ENCODE results near the gene FHIT. TPM values are rescaled to one million over a fixed set of nuclear protein-coding genes. Genes with fewer than 3 reads are reported as not detected.

The FHIT gene
- polyA plus RNA-seq, 1 donor from 2014 or later: 17.3 TPM

GRCh38 chr3:59832241-59832640, 1419.0 kb downstream of the FHIT start:
- H3K4me1 Mint-ChIP-seq: no peaks in the 10 kb centered on the region
- H3K27ac Mint-ChIP-seq: no peak overlapping the region
- H3K4me3 Mint-ChIP-seq: no peak overlapping the region
- peaks cover 1% of the 10 kb centered on the region for H3K27me3 Mint-ChIP-seq
- peaks cover 3 to 8% (median 4%) of the 10 kb centered on the region in 3 donors for H3K9me3 Mint-ChIP-seq
- H3K36me3 Mint-ChIP-seq: peaks cover 7% of the 10 kb centered on the region

- H3K4me3 Mint-ChIP-seq: no peak overlapping the region
- peaks cover 7% of the 10 kb centered on the region for H3K36me3 Mint-ChIP-seq
- H3K27ac Mint-ChIP-seq: no peak overlapping the region
Observed at GRCh38 chr3:59831394-59831793, 1419.9 kb downstream of the FHIT start.

DNA sequence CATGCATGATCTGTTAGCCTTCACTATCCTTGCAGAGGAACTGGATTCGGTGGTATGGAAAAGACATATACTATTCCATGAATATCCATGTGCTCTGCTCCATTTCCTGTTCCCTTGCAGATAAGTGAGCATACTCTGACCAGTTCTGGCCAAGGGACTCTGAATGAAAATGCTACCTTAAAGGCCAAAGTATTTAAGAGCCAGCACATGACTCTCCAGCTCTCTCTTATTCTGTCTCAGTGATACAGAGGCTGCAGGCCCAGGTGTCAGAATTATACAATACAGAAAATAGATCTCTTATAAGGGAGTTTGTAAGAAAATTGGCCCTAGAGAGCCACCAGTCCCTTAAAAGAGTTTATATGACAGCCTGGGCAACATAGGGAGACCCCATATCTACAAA, 1421.7 kb downstream of the FHIT start:
- H3K4me3 Mint-ChIP-seq: no peak overlapping the region
- no peaks in the 10 kb centered on the region for H3K4me1 Mint-ChIP-seq
- peaks cover 1% of the 10 kb centered on the region for H3K27me3 Mint-ChIP-seq

More at GRCh38 chr3:59831394-59831793, 1419.9 kb downstream of the FHIT start:
- Mint-ChIP-seq H3K4me1 (no peaks in the 10 kb centered on the region), H3K27me3 (peaks cover 1% of the 10 kb centered on the region), H3K9me3 (peaks cover 3 to 8% (median 4%) of the 10 kb centered on the region in 3 donors)

DNA sequence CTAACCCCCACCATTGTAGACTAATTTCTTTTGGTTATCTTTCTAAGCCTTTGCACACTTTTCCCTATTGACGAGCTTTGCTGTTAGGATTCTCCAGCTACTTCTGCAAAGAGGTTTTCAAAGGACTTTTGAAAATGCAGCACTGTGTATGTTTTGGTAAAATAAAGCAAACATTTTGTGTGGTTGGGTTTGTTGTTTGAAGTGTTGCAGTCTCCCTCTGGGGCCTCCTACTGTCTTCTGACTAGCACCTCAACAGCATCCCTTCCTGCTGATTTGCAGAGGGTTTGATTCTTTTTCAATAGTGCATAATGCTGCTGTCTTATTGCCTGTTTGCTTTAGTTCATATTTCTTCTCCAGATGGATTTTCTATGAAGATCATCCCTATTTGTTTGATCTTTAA, 1426.4 kb downstream of the FHIT start:
- no peaks in the 10 kb centered on the region for H3K27me3 Mint-ChIP-seq
- no peak overlapping the region for H3K4me3 Mint-ChIP-seq
- H3K4me1 Mint-ChIP-seq: no peaks in the 10 kb centered on the region
- no peak overlapping the region for H3K27ac Mint-ChIP-seq
- peaks cover 2% of the 10 kb centered on the region for H3K36me3 Mint-ChIP-seq
- H3K9me3 Mint-ChIP-seq: peaks cover 0 to 4% (median 0%) of the 10 kb centered on the region in 3 donors

More for the DNA sequence above, 1421.7 kb downstream of the FHIT start:
- no peak overlapping the region for H3K27ac Mint-ChIP-seq
- H3K36me3 Mint-ChIP-seq: peaks cover 7% of the 10 kb centered on the region
- peaks cover 2 to 8% (median 3%) of the 10 kb centered on the region in 3 donors for H3K9me3 Mint-ChIP-seq

GRCh38 chr3:59821274-59821673, 1430.0 kb downstream of the FHIT start:
- Mint-ChIP-seq H3K9me3 (peaks cover 0 to 4% (median 0%) of the 10 kb centered on the region in 3 donors), H3K36me3 (no peaks in the 10 kb centered on the region), H3K4me3 (no peak overlapping the region), H3K4me1 (no peaks in the 10 kb centered on the region), H3K27ac (no peak overlapping the region), H3K27me3 (no peaks in the 10 kb centered on the region)

- Mint-ChIP-seq H3K4me1 (no peaks in the 10 kb centered on the region), H3K36me3 (no peaks in the 10 kb centered on the region), H3K9me3 (peaks cover 0 to 4% (median 0%) of the 10 kb centered on the region in 3 donors), H3K27ac (no peak overlapping the region), H3K4me3 (no peak overlapping the region), H3K27me3 (no peaks in the 10 kb centered on the region)
Observed at GRCh38 chr3:59820352-59820934, 1430.8 kb downstream of the FHIT start.

GRCh38 chr3:59818919-59819300, 1432.3 kb downstream of the FHIT start:
- no peak overlapping the region for H3K27ac Mint-ChIP-seq
- no peaks in the 10 kb centered on the region for H3K36me3 Mint-ChIP-seq
- H3K9me3 Mint-ChIP-seq: peaks cover 0 to 4% (median 0%) of the 10 kb centered on the region in 3 donors
- H3K4me1 Mint-ChIP-seq: no peaks in the 10 kb centered on the region
- H3K4me3 Mint-ChIP-seq: no peak overlapping the region
- H3K27me3 Mint-ChIP-seq: no peaks in the 10 kb centered on the region

- Mint-ChIP-seq H3K4me3 (no peak overlapping the region), H3K27me3 (no peaks in the 10 kb centered on the region), H3K4me1 (no peaks in the 10 kb centered on the region), H3K36me3 (no peaks in the 10 kb centered on the region), H3K9me3 (peaks cover 0 to 4% (median 0%) of the 10 kb centered on the region in 3 donors), H3K27ac (no peak overlapping the region)
Observed at GRCh38 chr3:59818033-59818918, 1433.0 kb downstream of the FHIT start.

- Mint-ChIP-seq H3K27me3 (no peaks in the 10 kb centered on the region), H3K36me3 (no peaks in the 10 kb centered on the region), H3K4me1 (no peaks in the 10 kb centered on the region), H3K4me3 (no peak overlapping the region), H3K27ac (no peak overlapping the region), H3K9me3 (peaks cover 0 to 3% (median 0%) of the 10 kb centered on the region in 3 donors)
Observed at GRCh38 chr3:59817511-59817910, 1433.7 kb downstream of the FHIT start.

GRCh38 chr3:59816312-59816711, 1434.9 kb downstream of the FHIT start:
- Mint-ChIP-seq H3K27me3 (no peaks in the 10 kb centered on the region), H3K9me3 (no peaks in the 10 kb centered on the region), H3K27ac (no peak overlapping the region), H3K4me1 (peaks cover 0 to 5% (median 4%) of the 10 kb centered on the region in 3 donors), H3K36me3 (no peaks in the 10 kb centered on the region), H3K4me3 (no peak overlapping the region)

DNA sequence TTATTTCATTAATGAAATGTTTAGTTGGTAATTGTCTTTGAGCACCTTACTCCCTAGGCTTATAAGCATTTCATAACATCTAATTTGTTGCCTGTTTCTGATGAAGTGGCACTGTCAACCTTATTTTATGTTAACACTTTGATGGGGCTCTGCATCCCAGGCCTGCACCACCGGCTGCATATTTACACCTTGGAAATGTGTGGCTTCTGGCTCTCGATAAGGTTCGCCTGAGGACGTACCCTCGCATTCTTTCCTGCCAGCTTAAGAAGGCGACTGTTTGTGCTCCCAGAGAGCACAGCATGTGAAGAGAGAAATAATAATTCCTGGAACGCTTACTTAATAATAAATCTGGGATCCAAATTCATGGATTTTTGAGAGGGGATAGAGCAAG, 1438.1 kb downstream of the FHIT start:
- Mint-ChIP-seq H3K4me3 (no peak overlapping the region), H3K27ac (no peak overlapping the region), H3K36me3 (no peaks in the 10 kb centered on the region), H3K4me1 (peaks cover 2 to 17% (median 4%) of the 10 kb centered on the region in 3 donors), H3K27me3 (no peaks in the 10 kb centered on the region), H3K9me3 (no peaks in the 10 kb centered on the region)

GRCh38 chr3:59812237-59813147, 1438.8 kb downstream of the FHIT start:
- no peaks in the 10 kb centered on the region for H3K36me3 Mint-ChIP-seq
- no peaks in the 10 kb centered on the region for H3K27me3 Mint-ChIP-seq
- no peak overlapping the region for H3K4me3 Mint-ChIP-seq
- peaks cover 0 to 2% (median 0%) of the 10 kb centered on the region in 3 donors for H3K9me3 Mint-ChIP-seq
- peaks cover 2 to 17% (median 4%) of the 10 kb centered on the region in 3 donors for H3K4me1 Mint-ChIP-seq
- no peak overlapping the region for H3K27ac Mint-ChIP-seq

DNA sequence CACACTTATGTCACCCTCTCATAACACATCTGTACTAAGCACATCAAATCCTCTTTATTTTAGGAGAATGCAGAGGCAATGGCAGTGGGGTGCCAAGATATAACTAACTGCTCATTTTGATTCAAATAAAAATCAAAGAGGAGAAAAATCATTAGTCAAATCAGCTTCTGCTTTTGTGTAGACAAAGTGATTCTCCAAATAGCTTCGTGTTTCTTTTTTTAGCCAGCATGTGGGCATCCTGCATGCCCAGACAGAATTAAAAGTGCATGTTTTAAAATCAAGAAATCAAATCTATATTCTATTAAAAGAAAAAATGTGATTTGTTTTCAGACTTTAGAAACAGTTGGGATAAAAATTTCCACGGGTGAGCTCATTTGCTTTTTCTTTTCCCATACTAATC, 1440.1 kb downstream of the FHIT start:
- H3K27ac Mint-ChIP-seq: no peak overlapping the region
- no peak overlapping the region for H3K4me3 Mint-ChIP-seq
- no peaks in the 10 kb centered on the region for H3K36me3 Mint-ChIP-seq
- no peaks in the 10 kb centered on the region for H3K27me3 Mint-ChIP-seq
- H3K4me1 Mint-ChIP-seq: peaks cover 2 to 17% (median 4%) of the 10 kb centered on the region in 3 donors
- peaks cover 0 to 2% (median 0%) of the 10 kb centered on the region in 3 donors for H3K9me3 Mint-ChIP-seq

- H3K4me3 Mint-ChIP-seq: peak overlapping the region in 1 of 4 donors; percentile 30
- H3K4me1 Mint-ChIP-seq: peaks cover 2 to 17% (median 4%) of the 10 kb centered on the region in 3 donors
- H3K27ac Mint-ChIP-seq: no peak overlapping the region
- no peaks in the 10 kb centered on the region for H3K36me3 Mint-ChIP-seq
- no peaks in the 10 kb centered on the region for H3K27me3 Mint-ChIP-seq
- H3K9me3 Mint-ChIP-seq: peaks cover 0 to 2% (median 0%) of the 10 kb centered on the region in 3 donors
Observed at GRCh38 chr3:59810606-59811005, 1440.6 kb downstream of the FHIT start.

Data from IgD-negative memory B cell (primary cell).